HG03439 (cell line): ENCODE data around the gene PSAT1.

ENCODE experiments used
- ATAC-seq: cut with Tn5 transposase; IDR thresholded peaks from one replicate; pipeline ENCODE4 v1.9.1; 2021; ENCODE audit warnings: mild to moderate bottlenecking, moderate library complexity; ENCODE audit not compliant: unreplicated experiment

The PSAT1 gene

GRCh38 chr9:78358329-78359051 is 61.6 kb downstream of the PSAT1 start:
- no peak for ATAC-seq

GRCh38 chr9:78363221-78363620 is 66.3 kb downstream of the PSAT1 start:
- no peak for ATAC-seq

GRCh38 chr9:78365748-78366697 is 69.1 kb downstream of the PSAT1 start:
- no peak for ATAC-seq

GRCh38 chr9:78366827-78367226 is 69.9 kb downstream of the PSAT1 start:
- ATAC-seq, result no peak

GRCh38 chr9:78368236-78368635 is 71.3 kb downstream of the PSAT1 start:
- ATAC-seq, result no peak

DNA sequence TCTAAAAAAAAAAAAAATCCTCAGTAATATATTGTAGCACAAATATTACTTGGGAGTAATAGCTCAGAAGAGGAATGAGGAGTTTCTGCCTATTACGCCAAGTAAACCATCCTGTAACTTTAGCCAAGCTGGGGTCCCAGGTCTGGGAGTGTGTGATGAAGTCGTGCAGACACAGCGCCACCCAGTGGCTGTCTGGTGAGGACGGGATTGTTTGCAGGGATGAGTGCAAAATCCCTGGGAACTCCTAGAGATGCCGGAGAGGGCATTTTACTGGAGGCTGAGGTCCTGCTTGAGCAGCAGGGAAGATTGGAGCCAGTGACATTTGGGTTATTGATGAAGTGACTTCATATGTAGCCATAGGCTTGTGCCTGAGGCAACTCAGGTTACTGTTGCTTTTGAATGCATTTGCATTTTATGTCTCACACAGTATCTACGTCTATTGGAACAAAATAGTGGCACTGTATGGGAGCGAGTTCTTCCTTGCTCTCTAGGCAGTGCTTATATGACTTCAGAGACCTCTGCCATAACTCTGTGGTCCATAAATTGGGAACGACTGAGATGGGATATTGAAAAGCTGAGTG is 72.8 kb downstream of the PSAT1 start:
- no peak for ATAC-seq

DNA sequence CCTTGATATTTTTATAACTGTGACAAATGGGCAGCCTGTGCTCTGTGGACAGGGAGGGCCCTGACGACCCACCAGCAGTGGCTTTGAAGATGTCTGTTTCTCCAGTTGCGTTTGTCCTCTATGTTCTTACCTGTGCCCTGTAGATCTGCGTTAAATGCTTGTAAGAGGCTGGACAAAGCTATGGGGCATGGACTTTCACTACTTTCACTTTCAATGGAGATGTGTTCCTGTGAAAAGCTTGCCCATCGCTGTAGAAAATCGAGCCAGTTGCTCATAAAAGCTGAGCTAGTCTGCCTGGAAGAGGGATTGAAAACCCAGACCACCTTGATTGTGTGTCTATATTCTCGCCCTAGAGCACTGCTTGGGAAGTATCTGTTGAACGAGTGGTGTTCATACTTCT is 74.1 kb downstream of the PSAT1 start:
- ATAC-seq, result no peak

GRCh38 chr9:78371981-78372380 is 75.1 kb downstream of the PSAT1 start:
- no peak for ATAC-seq
